ENCODE data around the gene PHF20. TPM values are rescaled to one million over a fixed set of nuclear protein-coding genes. Genes with fewer than 3 reads are reported as not detected.
"Not testable (repeated sequence)": the region's sequence is repeated elsewhere in the genome, so short reads cannot be mapped to it uniquely, and the experiment has no call there.

PHF20 gene
- polyA plus RNA-seq, 3 donors from 2014 or later = 92.6 to 140 (median 112) TPM

DNA sequence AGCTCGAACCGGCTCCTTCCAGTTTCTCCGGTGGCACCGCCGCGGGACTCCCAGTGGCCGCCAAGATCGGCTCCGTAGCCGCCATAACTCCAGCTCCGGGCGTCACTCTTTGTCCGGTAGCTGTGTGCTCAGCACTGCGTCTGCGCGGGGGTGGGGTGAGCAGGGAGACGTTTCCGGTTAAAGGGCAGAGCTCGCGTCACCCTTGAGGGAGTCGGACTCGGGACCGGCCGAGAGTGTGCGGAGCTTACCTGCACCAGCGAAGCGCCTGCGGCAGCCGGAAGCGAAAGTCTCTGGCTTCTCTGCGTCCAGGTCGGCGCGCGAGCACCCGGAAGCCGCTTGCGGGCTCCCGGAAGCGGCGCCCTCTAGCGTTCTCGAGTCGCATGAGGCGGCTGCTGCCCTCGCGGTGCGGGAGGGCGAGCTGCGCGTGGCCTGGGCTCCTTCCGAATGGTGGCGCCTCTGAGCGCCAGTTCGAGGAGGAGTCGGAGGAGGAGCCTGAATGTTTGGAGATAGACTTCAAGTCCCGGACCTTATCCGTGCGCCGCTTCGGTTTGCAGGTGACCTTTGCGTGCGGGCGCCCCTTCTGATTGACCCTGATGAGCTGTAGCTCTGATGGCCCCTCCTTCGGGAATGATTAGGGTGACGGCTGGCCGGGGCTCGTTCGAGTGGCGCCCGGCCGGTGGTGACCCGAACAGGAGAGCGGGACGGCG is 182.5 kb downstream of the PHF20 start, which contains the start of gene SCAND1:
SCAND1 (minus strand) TSS at position 303 of the 707 bp plus-strand sequence; CDS start at position 85, 218 bp downstream.
- Mint-ChIP-seq H3K9me3 (no peaks in the 10 kb centered on the region), H3K36me3 (peaks cover 0 to 4% (median 0%) of the 10 kb centered on the region in 3 donors), H3K27me3 (ENCODE audit: low read depth in 3 of 3) (peaks cover 8 to 17% (median 12%) of the 10 kb centered on the region in 3 donors), H3K27ac (peak within 1 kb of the TSS; percentile 99 to 100 (median 100)), H3K4me3 (peak within 1 kb of the TSS; percentile 99 to 100 (median 99)), H3K4me1 (peaks cover 23 to 31% of the 10 kb centered on the region in 2 donors)
- DNase-seq = peak; percentile 95 to 97 (median 96)

GRCh38 chr20:35954907-35955251 is 183.1 kb downstream of the PHF20 start:
- peaks cover 8 to 17% (median 12%) of the 10 kb centered on the region in 3 donors for H3K27me3 Mint-ChIP-seq (ENCODE audit: low read depth in 3 of 3)
- H3K4me3 Mint-ChIP-seq = peak overlapping the region; percentile 99 to 100 (median 99)
- peak; percentile 68 to 78 (median 74) for DNase-seq
- peak overlapping the region; percentile 99 to 100 (median 100) for H3K27ac Mint-ChIP-seq
- peaks cover 0 to 4% (median 0%) of the 10 kb centered on the region in 3 donors for H3K36me3 Mint-ChIP-seq
- no peaks in the 10 kb centered on the region for H3K9me3 Mint-ChIP-seq
- peaks cover 23 to 31% of the 10 kb centered on the region in 2 donors for H3K4me1 Mint-ChIP-seq

- Mint-ChIP-seq H3K4me1 (peaks cover 23 to 30% of the 10 kb centered on the region in 2 donors), H3K27me3 (ENCODE audit: low read depth in 3 of 3) (peaks cover 10 to 17% (median 12%) of the 10 kb centered on the region in 3 donors), H3K4me3 (peak overlapping the region in 1 of 5 donors; percentile 43), H3K27ac (peak overlapping the region in 4 of 6 donors; percentile 1 to 39 (median 36)), H3K36me3 (peaks cover 0 to 4% (median 0%) of the 10 kb centered on the region in 3 donors), H3K9me3 (no peaks in the 10 kb centered on the region)
- no peak for DNase-seq
Measured at GRCh38 chr20:35956616-35957015, 184.8 kb downstream of the PHF20 start.

- H3K4me3 Mint-ChIP-seq; DNase-seq; H3K36me3 Mint-ChIP-seq; H3K27ac Mint-ChIP-seq; H3K27me3 Mint-ChIP-seq (ENCODE audit: low read depth in 3 of 3); H3K9me3 Mint-ChIP-seq: not testable (repeated sequence)
- peaks cover 8 to 11% of the 10 kb centered on the region in 2 donors for H3K4me1 Mint-ChIP-seq
Measured at GRCh38 chr20:35959291-35959690, 187.5 kb downstream of the PHF20 start.

DNA sequence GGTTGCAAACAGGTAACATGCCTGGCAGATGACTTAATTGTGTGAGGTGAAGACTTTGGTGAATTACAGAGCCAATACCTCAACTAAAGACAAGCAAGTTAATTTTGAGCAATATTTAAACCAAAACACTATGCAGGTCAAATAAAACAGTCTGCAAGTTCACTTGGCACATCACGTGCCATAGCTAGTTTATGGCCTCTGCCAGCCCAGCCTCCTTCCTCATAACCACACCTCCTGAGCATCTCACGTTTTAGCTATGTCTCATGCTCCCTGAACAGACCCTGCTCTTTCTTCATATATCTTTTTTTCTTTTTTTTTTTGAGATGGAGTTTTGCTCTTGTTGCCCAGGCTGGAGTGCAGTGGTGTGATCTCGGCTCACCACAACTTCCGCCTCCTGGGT is 192.1 kb downstream of the PHF20 start:
- peaks cover 0 to under 1% (median 0%) of the 10 kb centered on the region in 3 donors for H3K36me3 Mint-ChIP-seq
- H3K4me1 Mint-ChIP-seq = no peaks in the 10 kb centered on the region
- H3K27me3 Mint-ChIP-seq (ENCODE audit: low read depth in 3 of 3) = peaks cover 0 to 2% (median 0%) of the 10 kb centered on the region in 3 donors
- no peak for DNase-seq
- H3K4me3 Mint-ChIP-seq = no peak overlapping the region
- H3K9me3 Mint-ChIP-seq = no peaks in the 10 kb centered on the region
- H3K27ac Mint-ChIP-seq = no peak overlapping the region

- H3K4me3 Mint-ChIP-seq = no peak within 1 kb of the TSS
- no peaks in the 10 kb centered on the region for H3K4me1 Mint-ChIP-seq
- H3K27ac Mint-ChIP-seq = no peak within 1 kb of the TSS
- no peaks in the 10 kb centered on the region for H3K27me3 Mint-ChIP-seq (ENCODE audit: low read depth in 3 of 3)
- DNase-seq = no peak
- H3K9me3 Mint-ChIP-seq = no peaks in the 10 kb centered on the region
- no peaks in the 10 kb centered on the region for H3K36me3 Mint-ChIP-seq
Measured at GRCh38 chr20:35967979-35968640, 196.3 kb downstream of the PHF20 start, which contains the start of gene CNBD2. TSS of gene CNBD2 (plus strand) at chr20:35968590. CDS start at chr20:35968763, 173 bp downstream.

GRCh38 chr20:35968930-35969329 is 197.1 kb downstream of the PHF20 start:
- Mint-ChIP-seq H3K27ac (no peak overlapping the region), H3K9me3 (no peaks in the 10 kb centered on the region), H3K4me1 (no peaks in the 10 kb centered on the region), H3K36me3 (no peaks in the 10 kb centered on the region), H3K27me3 (ENCODE audit: low read depth in 3 of 3) (no peaks in the 10 kb centered on the region), H3K4me3 (no peak overlapping the region)
- DNase-seq = no peak

DNA sequence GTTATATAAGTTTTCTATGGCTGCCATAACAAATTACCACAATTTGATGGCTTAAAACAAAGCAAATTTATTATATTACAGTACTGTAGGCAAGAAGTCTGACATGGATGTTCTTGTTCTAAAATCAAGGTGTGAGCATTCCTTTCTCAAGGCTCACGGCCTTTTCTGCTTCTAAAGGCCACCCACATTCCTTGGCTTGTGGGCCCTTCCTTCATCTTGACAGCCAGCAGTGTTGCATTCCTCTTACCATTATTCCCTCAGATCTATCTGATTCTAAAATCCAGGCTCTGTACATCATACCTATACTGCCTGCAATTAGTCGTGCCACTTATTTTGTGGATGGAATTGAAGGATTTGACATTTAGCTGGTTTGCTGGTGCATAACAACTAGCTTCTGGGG is 200.2 kb downstream of the PHF20 start:
- H3K27ac Mint-ChIP-seq = no peak overlapping the region
- no peaks in the 10 kb centered on the region for H3K9me3 Mint-ChIP-seq
- H3K4me1 Mint-ChIP-seq = no peaks in the 10 kb centered on the region
- no peak for DNase-seq
- H3K36me3 Mint-ChIP-seq = no peaks in the 10 kb centered on the region
- H3K27me3 Mint-ChIP-seq (ENCODE audit: low read depth in 3 of 3) = no peaks in the 10 kb centered on the region
- no peak overlapping the region for H3K4me3 Mint-ChIP-seq

DNA sequence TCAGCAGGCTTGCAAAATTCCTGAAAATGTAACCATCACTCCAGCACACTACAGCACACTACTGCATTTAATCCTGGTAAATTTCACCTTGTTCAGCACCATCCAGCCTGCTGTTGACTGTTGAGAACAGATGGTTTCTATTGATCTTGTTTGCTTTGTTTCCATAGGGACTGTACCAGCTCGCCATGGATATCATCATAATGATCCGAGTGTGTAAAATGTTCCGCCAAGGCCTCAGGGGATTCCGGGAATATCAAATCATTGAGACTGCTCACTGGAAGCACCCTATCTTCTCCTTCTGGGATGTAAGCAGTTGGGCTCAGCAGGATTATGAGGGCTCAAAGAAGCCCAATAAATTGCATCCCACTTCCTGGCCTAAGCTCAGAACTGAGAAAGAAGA is 200.6 kb downstream of the PHF20 start:
- Mint-ChIP-seq H3K4me1 (no peaks in the 10 kb centered on the region), H3K27me3 (ENCODE audit: low read depth in 3 of 3) (no peaks in the 10 kb centered on the region), H3K27ac (no peak overlapping the region), H3K9me3 (no peaks in the 10 kb centered on the region), H3K36me3 (no peaks in the 10 kb centered on the region), H3K4me3 (no peak overlapping the region)
- no peak for DNase-seq

DNA sequence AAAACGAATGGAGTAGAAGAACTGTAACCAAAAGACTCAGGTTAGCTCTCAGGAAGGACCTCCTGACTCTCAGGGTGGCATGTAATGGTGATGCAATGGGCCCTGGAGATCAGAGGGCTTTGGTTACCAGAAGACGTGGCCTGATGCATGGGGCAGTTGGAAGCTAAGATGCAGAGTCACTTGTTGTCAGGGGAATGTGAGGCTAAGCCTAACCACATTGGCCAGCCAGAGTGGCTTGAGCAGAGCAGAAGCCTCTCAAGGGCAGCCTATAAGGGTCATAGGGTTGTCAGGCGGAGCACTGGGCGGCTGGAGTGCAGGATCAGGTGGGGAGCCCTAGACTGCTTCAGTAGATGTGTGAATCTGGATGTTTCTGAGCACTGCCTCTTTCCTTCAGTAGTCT is 202.4 kb downstream of the PHF20 start:
- H3K4me1 Mint-ChIP-seq = no peaks in the 10 kb centered on the region
- no peak for DNase-seq
- no peaks in the 10 kb centered on the region for H3K36me3 Mint-ChIP-seq
- H3K9me3 Mint-ChIP-seq = no peaks in the 10 kb centered on the region
- H3K4me3 Mint-ChIP-seq = no peak overlapping the region
- H3K27me3 Mint-ChIP-seq (ENCODE audit: low read depth in 3 of 3) = peaks cover 0 to 3% (median 0%) of the 10 kb centered on the region in 3 donors
- H3K27ac Mint-ChIP-seq = no peak overlapping the region

DNA sequence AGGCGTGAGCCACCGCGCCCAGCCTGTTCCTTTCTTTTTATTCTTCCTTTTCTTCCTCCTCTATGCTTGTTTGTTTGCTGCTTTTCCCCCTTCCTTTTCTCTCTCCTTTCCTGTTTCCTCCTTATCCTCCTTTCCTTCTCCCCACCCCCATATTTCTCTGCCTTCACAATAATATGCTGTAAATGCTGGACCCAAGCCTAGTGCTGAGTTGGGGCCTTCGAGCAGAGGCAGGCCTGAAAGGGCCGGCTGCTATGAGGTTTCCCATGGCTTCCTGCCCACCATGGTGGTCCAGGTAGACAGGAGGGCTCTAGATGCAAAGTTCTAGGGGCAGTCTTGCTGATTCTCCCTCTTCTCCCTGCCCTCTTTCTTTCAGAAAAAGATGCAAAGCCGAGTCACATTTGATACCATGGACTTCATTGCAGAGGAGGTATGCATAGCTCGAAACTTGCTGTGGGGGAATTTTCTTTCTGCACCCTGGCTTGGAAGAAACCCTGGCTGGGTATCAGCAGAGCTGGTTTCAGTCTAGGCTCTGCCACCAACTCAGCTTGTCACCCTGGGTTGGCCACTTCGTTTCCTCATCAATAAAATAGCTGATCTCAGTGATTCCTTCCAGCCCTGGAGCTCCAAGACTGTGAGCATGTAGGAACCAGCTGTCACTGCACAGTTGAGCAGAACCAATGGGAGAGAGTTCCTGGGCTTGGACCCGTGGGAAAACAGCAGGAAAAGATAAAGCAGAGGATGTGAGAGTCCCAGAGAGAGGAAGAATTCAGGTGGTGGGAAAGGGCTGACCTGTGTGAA is 204.0 kb downstream of the PHF20 start:
- Mint-ChIP-seq H3K27ac (peak overlapping the region in 1 of 6 donors; percentile 58), H3K36me3 (no peaks in the 10 kb centered on the region), H3K4me1 (no peaks in the 10 kb centered on the region), H3K27me3 (ENCODE audit: low read depth in 3 of 3) (peaks cover 0 to 3% (median 0%) of the 10 kb centered on the region in 3 donors), H3K4me3 (no peak overlapping the region), H3K9me3 (no peaks in the 10 kb centered on the region)
- DNase-seq = no peak

DNA sequence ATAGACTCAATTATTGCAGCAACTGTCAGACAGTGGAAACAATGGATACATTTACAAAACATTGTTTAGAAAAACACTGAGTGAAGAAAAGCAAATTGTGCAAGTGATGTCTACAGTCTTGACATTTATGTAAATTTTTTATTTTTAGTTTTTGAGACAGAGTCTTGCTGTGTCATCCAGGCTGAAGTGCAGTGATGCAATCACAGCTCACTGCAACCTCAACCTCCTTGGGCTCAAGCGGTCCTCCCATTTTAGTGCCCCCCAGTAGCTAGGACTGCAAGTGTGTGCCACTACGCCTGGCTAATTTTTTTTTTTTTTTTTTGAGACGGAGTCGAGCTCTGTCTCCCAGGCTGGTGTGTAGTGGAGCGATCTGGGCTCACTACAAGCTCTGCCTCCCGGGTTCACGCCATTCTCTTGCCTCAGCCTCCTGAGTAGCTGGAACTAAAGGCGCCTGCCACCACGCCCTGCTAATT is 206.3 kb downstream of the PHF20 start:
- Mint-ChIP-seq H3K9me3 (no peaks in the 10 kb centered on the region), H3K36me3 (no peaks in the 10 kb centered on the region)

GRCh38 chr20:35979544-35979943 is 207.7 kb downstream of the PHF20 start:
- Mint-ChIP-seq H3K27me3 (ENCODE audit: low read depth in 3 of 3) (peaks cover 0 to 4% (median 3%) of the 10 kb centered on the region in 3 donors), H3K4me3 (no peak overlapping the region), H3K27ac (no peak overlapping the region), H3K36me3 (no peaks in the 10 kb centered on the region), H3K9me3 (no peaks in the 10 kb centered on the region), H3K4me1 (peaks cover 6% of the 10 kb centered on the region in 2 donors)
- DNase-seq = no peak

More for the DNA sequence above, 206.3 kb downstream of the PHF20 start:
- H3K27ac Mint-ChIP-seq = no peak overlapping the region
- H3K27me3 Mint-ChIP-seq (ENCODE audit: low read depth in 3 of 3) = peaks cover 0 to 4% (median 3%) of the 10 kb centered on the region in 3 donors
- no peak for DNase-seq
- H3K4me3 Mint-ChIP-seq = no peak overlapping the region
- H3K4me1 Mint-ChIP-seq = no peaks in the 10 kb centered on the region

Data from immature natural killer cell (primary cell).